G401.6 (cell line): ENCODE data around the gene MRPL37.

Experiments
- FAIRE-seq: peaks from 2 replicates; lab custom pipeline; 2012; peaks lifted over from hg19 to GRCh38; lab: Jason Lieb, UNC

The MRPL37 gene

DNA sequence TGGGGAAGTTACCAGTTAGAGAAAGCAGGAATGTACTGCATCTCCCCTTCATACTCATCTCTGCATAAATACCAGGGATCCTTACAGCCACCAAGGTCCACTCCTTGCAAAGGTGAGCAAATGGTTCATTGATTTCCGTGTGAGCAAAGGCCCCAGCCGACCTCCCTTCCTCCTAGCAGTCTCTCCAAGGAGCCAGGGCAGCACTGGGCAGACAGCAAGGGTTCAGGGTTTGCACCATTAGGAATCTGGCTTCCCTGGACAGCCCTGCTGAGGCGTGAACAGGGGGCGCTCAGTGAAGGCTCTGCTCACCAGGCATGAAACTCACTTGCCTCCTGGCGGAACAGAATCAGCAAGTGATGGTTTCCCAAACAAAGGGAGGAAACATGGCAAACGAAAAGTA lies 65.7 kb downstream of the MRPL37 start:
- no peak for FAIRE-seq

DNA sequence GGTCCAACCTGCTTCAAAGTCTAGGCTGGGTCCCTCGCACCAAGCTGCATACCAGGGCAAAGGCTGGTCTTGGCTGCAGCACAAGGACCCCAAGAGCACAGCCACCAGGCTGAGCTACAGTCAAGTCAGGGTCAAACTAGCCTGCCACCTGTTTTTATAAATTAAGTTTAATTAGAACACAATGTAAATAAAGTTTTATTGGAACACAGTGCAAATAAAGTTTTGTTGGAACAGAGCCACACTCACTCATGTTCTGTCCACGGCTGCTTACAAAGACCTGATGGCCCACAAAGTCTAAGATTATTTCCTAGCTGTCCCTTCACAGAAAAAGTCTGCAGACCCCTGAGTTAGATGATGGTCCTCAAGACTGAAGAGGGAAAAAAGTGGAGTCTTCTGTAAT lies 66.2 kb downstream of the MRPL37 start:
- no peak for FAIRE-seq

DNA sequence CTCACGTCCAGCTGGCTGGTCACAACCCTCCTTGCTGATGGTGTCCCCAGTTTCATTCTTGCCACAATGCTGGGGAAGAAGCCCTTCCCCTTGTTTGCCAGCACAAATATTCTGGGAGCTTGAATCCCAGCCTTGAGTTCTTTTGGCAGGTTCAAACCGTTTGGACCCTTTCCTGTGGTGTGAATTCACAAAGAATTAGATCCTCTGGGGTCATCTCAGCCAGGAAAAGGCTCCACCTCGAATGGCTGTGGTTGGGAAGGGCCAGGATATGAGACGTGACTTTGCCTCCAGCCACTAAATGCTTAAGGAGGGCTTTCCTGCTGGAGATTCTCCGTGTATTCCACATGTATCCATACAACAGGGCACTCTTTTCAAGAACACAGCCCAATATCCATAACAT lies 66.9 kb downstream of the MRPL37 start:
- no peak for FAIRE-seq
